ENCODE data around the gene PIK3C2G.

The PIK3C2G gene

GRCh38 chr12:18368594-18368993, 107.3 kb downstream of the PIK3C2G start:
- Histone ChIP-seq H3K4me3 (ENCODE audit: low read length) (no peak overlapping the region), H3K4me1 (ENCODE audit: control insufficient read depth, insufficient read depth, low read length) (no peaks in the 10 kb centered on the region), H3K27me3 (ENCODE audit: control insufficient read depth, insufficient read depth, low read length) (no peaks in the 10 kb centered on the region), H3K36me3 (ENCODE audit: control insufficient read depth, insufficient read depth, low read length) (no peaks in the 10 kb centered on the region), H3K27ac (ENCODE audit: low read length) (no peak overlapping the region), H3K9me3 (ENCODE audit: control insufficient read depth, insufficient read depth, low read length) (no peaks in the 10 kb centered on the region)
- DNase-seq (ENCODE audit: low read depth, low spot score), result no peak
- 100% methylated on average over 2 of the region's 3 CpGs for WGBS (ENCODE audit: insufficient coverage, insufficient read length)

- WGBS (ENCODE audit: insufficient coverage, insufficient read length), result no CpG with 5 or more reads among the region's 6 CpGs
- Histone ChIP-seq H3K27me3 (ENCODE audit: control insufficient read depth, insufficient read depth, low read length) (no peaks in the 10 kb centered on the region), H3K27ac (ENCODE audit: low read length) (no peak overlapping the region), H3K36me3 (ENCODE audit: control insufficient read depth, insufficient read depth, low read length) (no peaks in the 10 kb centered on the region), H3K4me3 (ENCODE audit: low read length) (no peak overlapping the region), H3K9me3 (ENCODE audit: control insufficient read depth, insufficient read depth, low read length) (no peaks in the 10 kb centered on the region), H3K4me1 (ENCODE audit: control insufficient read depth, insufficient read depth, low read length) (no peaks in the 10 kb centered on the region)
- DNase-seq (ENCODE audit: low read depth, low spot score), result no peak
These were observed 111.9 kb downstream of the PIK3C2G start for GRCh38 chr12:18373181-18373580.

GRCh38 chr12:18375131-18375530, 113.8 kb downstream of the PIK3C2G start:
- no peak for DNase-seq (ENCODE audit: low read depth, low spot score)
- no peak overlapping the region for H3K4me3 ChIP-seq (ENCODE audit: low read length)
- no peaks in the 10 kb centered on the region for H3K27me3 ChIP-seq (ENCODE audit: control insufficient read depth, insufficient read depth, low read length)
- H3K36me3 ChIP-seq (ENCODE audit: control insufficient read depth, insufficient read depth, low read length), result no peaks in the 10 kb centered on the region
- no peak overlapping the region for H3K27ac ChIP-seq (ENCODE audit: low read length)
- no peaks in the 10 kb centered on the region for H3K4me1 ChIP-seq (ENCODE audit: control insufficient read depth, insufficient read depth, low read length)
- no peaks in the 10 kb centered on the region for H3K9me3 ChIP-seq (ENCODE audit: control insufficient read depth, insufficient read depth, low read length)

GRCh38 chr12:18375583-18375982, 114.3 kb downstream of the PIK3C2G start:
- Histone ChIP-seq H3K36me3 (ENCODE audit: control insufficient read depth, insufficient read depth, low read length) (no peaks in the 10 kb centered on the region), H3K4me1 (ENCODE audit: control insufficient read depth, insufficient read depth, low read length) (no peaks in the 10 kb centered on the region), H3K4me3 (ENCODE audit: low read length) (no peak overlapping the region), H3K27me3 (ENCODE audit: control insufficient read depth, insufficient read depth, low read length) (no peaks in the 10 kb centered on the region), H3K27ac (ENCODE audit: low read length) (no peak overlapping the region), H3K9me3 (ENCODE audit: control insufficient read depth, insufficient read depth, low read length) (no peaks in the 10 kb centered on the region)
- DNase-seq (ENCODE audit: low read depth, low spot score), result no peak
- WGBS (ENCODE audit: insufficient coverage, insufficient read length), result no CpG with 5 or more reads among the region's 2 CpGs

GRCh38 chr12:18382236-18382885, 121.0 kb downstream of the PIK3C2G start:
- DNase-seq (ENCODE audit: low read depth, low spot score), result no peak
- no CpG with 5 or more reads among the region's 4 CpGs for WGBS (ENCODE audit: insufficient coverage, insufficient read length)
- H3K27ac ChIP-seq (ENCODE audit: low read length), result no peak overlapping the region
- no peaks in the 10 kb centered on the region for H3K9me3 ChIP-seq (ENCODE audit: control insufficient read depth, insufficient read depth, low read length)
- no peaks in the 10 kb centered on the region for H3K36me3 ChIP-seq (ENCODE audit: control insufficient read depth, insufficient read depth, low read length)
- no peaks in the 10 kb centered on the region for H3K4me1 ChIP-seq (ENCODE audit: control insufficient read depth, insufficient read depth, low read length)
- no peaks in the 10 kb centered on the region for H3K27me3 ChIP-seq (ENCODE audit: control insufficient read depth, insufficient read depth, low read length)
- H3K4me3 ChIP-seq (ENCODE audit: low read length), result no peak overlapping the region

GRCh38 chr12:18383203-18383602, 121.9 kb downstream of the PIK3C2G start:
- Histone ChIP-seq H3K9me3 (ENCODE audit: control insufficient read depth, insufficient read depth, low read length) (no peaks in the 10 kb centered on the region), H3K4me1 (ENCODE audit: control insufficient read depth, insufficient read depth, low read length) (no peaks in the 10 kb centered on the region), H3K27me3 (ENCODE audit: control insufficient read depth, insufficient read depth, low read length) (no peaks in the 10 kb centered on the region), H3K4me3 (ENCODE audit: low read length) (no peak overlapping the region), H3K27ac (ENCODE audit: low read length) (no peak overlapping the region), H3K36me3 (ENCODE audit: control insufficient read depth, insufficient read depth, low read length) (no peaks in the 10 kb centered on the region)
- no peak for DNase-seq (ENCODE audit: low read depth, low spot score)
- no CpG with 5 or more reads among the region's 4 CpGs for WGBS (ENCODE audit: insufficient coverage, insufficient read length)

GRCh38 chr12:18387706-18388105, 126.4 kb downstream of the PIK3C2G start:
- Histone ChIP-seq H3K36me3 (ENCODE audit: control insufficient read depth, insufficient read depth, low read length) (no peaks in the 10 kb centered on the region), H3K27ac (ENCODE audit: low read length) (no peak overlapping the region), H3K27me3 (ENCODE audit: control insufficient read depth, insufficient read depth, low read length) (no peaks in the 10 kb centered on the region), H3K4me1 (ENCODE audit: control insufficient read depth, insufficient read depth, low read length) (no peaks in the 10 kb centered on the region), H3K9me3 (ENCODE audit: control insufficient read depth, insufficient read depth, low read length) (no peaks in the 10 kb centered on the region), H3K4me3 (ENCODE audit: low read length) (no peak overlapping the region)
- no peak for DNase-seq (ENCODE audit: low read depth, low spot score)
- WGBS (ENCODE audit: insufficient coverage, insufficient read length), result no CpG with 5 or more reads among the region's 6 CpGs

- Histone ChIP-seq H3K4me3 (ENCODE audit: low read length) (no peak overlapping the region), H3K4me1 (ENCODE audit: control insufficient read depth, insufficient read depth, low read length) (no peaks in the 10 kb centered on the region), H3K36me3 (ENCODE audit: control insufficient read depth, insufficient read depth, low read length) (no peaks in the 10 kb centered on the region), H3K27me3 (ENCODE audit: control insufficient read depth, insufficient read depth, low read length) (no peaks in the 10 kb centered on the region), H3K9me3 (ENCODE audit: control insufficient read depth, insufficient read depth, low read length) (no peaks in the 10 kb centered on the region), H3K27ac (ENCODE audit: low read length) (no peak overlapping the region)
- no CpG with 5 or more reads among the region's 4 CpGs for WGBS (ENCODE audit: insufficient coverage, insufficient read length)
- no peak for DNase-seq (ENCODE audit: low read depth, low spot score)
These were observed 128.5 kb downstream of the PIK3C2G start for GRCh38 chr12:18389820-18390219.

GRCh38 chr12:18391151-18391550, 129.8 kb downstream of the PIK3C2G start:
- WGBS (ENCODE audit: insufficient coverage, insufficient read length), result no CpG with 5 or more reads among the region's 2 CpGs
- Histone ChIP-seq H3K4me3 (ENCODE audit: low read length) (no peak overlapping the region), H3K27ac (ENCODE audit: low read length) (no peak overlapping the region), H3K36me3 (ENCODE audit: control insufficient read depth, insufficient read depth, low read length) (no peaks in the 10 kb centered on the region), H3K9me3 (ENCODE audit: control insufficient read depth, insufficient read depth, low read length) (no peaks in the 10 kb centered on the region), H3K27me3 (ENCODE audit: control insufficient read depth, insufficient read depth, low read length) (no peaks in the 10 kb centered on the region), H3K4me1 (ENCODE audit: control insufficient read depth, insufficient read depth, low read length) (no peaks in the 10 kb centered on the region)
- no peak for DNase-seq (ENCODE audit: low read depth, low spot score)

- no peak for DNase-seq (ENCODE audit: low read depth, low spot score)
- Histone ChIP-seq H3K9me3 (ENCODE audit: control insufficient read depth, insufficient read depth, low read length) (no peaks in the 10 kb centered on the region), H3K27me3 (ENCODE audit: control insufficient read depth, insufficient read depth, low read length) (no peaks in the 10 kb centered on the region), H3K27ac (ENCODE audit: low read length) (no peak overlapping the region), H3K36me3 (ENCODE audit: control insufficient read depth, insufficient read depth, low read length) (no peaks in the 10 kb centered on the region), H3K4me3 (ENCODE audit: low read length) (no peak overlapping the region), H3K4me1 (ENCODE audit: control insufficient read depth, insufficient read depth, low read length) (no peaks in the 10 kb centered on the region)
- WGBS (ENCODE audit: insufficient coverage, insufficient read length), result no CpG with 5 or more reads among the region's 1 CpG
These were observed 133.4 kb downstream of the PIK3C2G start for GRCh38 chr12:18394742-18395141.

GRCh38 chr12:18400186-18400585, 138.9 kb downstream of the PIK3C2G start:
- Histone ChIP-seq H3K36me3 (ENCODE audit: control insufficient read depth, insufficient read depth, low read length) (no peaks in the 10 kb centered on the region), H3K27ac (ENCODE audit: low read length) (no peak overlapping the region), H3K4me3 (ENCODE audit: low read length) (no peak overlapping the region), H3K9me3 (ENCODE audit: control insufficient read depth, insufficient read depth, low read length) (no peaks in the 10 kb centered on the region), H3K27me3 (ENCODE audit: control insufficient read depth, insufficient read depth, low read length) (no peaks in the 10 kb centered on the region), H3K4me1 (ENCODE audit: control insufficient read depth, insufficient read depth, low read length) (no peaks in the 10 kb centered on the region)
- WGBS (ENCODE audit: insufficient coverage, insufficient read length), result no CpG with 5 or more reads among the region's 1 CpG
- no peak for DNase-seq (ENCODE audit: low read depth, low spot score)
